MM.1S (cell line): Measurements from ENCODE around the gene MYBL2.

ENCODE experiments used
- DNase-seq: peaks from one replicate; pipeline ENCODE4 v3.0.0-alpha.2; 2015
- H2AFZ ChIP-seq: fragments of 300-600 bp; sonication (generic); 2 replicates; pipeline ENCODE4 v1.6.0; 2016; ENCODE audit warnings: antibody characterized with exemption, low read length
- H3F3A ChIP-seq: fragments of 300-600 bp; sonication (generic); 2 replicates; pipeline ENCODE4 v1.6.1; 2016; ENCODE audit warnings: mild to moderate bottlenecking, antibody characterized with exemption, low read length, moderate library complexity, mixed read lengths; ENCODE audit not compliant: insufficient read depth
- H3K27ac ChIP-seq: fragments of 300-600 bp; sonication (generic); 2 replicates; pipeline ENCODE4 v1.5.1; 2016; ENCODE audit warnings: mild to moderate bottlenecking, low read length
- H3K27me3 ChIP-seq: fragments of 300-600 bp; sonication (generic); replicated peaks from 2 replicates; pipeline ENCODE4 v1.6.0; 2016; ENCODE audit warnings: low read length; ENCODE audit not compliant: insufficient read depth
- H3K36me3 ChIP-seq: fragments of 300-600 bp; sonication (generic); replicated peaks from 2 replicates; pipeline ENCODE4 v1.6.1; 2016; ENCODE audit warnings: mild to moderate bottlenecking, low read length, mixed read lengths; ENCODE audit not compliant: insufficient read depth
- H3K4me1 ChIP-seq: fragments of 300-600 bp; sonication (generic); 2 replicates; pipeline ENCODE4 v1.6.1; 2016; ENCODE audit warnings: low read length, mixed read lengths
- H3K4me2 ChIP-seq: fragments of 300-600 bp; sonication (generic); 2 replicates; pipeline ENCODE4 v1.6.0; 2016; ENCODE audit warnings: low read depth, low read length
- H3K4me3 ChIP-seq: fragments of 300-600 bp; sonication (generic); 2 replicates; pipeline ENCODE4 v1.5.1; 2016; ENCODE audit warnings: low read length, mixed read lengths
- H3K79me2 ChIP-seq: fragments of 300-600 bp; sonication (generic); 2 replicates; pipeline ENCODE4 v1.6.1; 2016; ENCODE audit warnings: mixed run types, low read length, mixed read lengths
- H3K9ac ChIP-seq: fragments of 300-600 bp; sonication (generic); 2 replicates; pipeline ENCODE4 v1.6.1; 2016; ENCODE audit warnings: low read length, mixed read lengths
- H3K9me2 ChIP-seq: fragments of 300-600 bp; sonication (generic); replicated peaks from 2 replicates; pipeline ENCODE4 v1.6.1; 2016; ENCODE audit warnings: mild to moderate bottlenecking, low read length, mixed read lengths; ENCODE audit not compliant: insufficient read depth
- H3K9me3 ChIP-seq: fragments of 300-600 bp; sonication (generic); replicated peaks from 2 replicates; pipeline ENCODE4 v1.6.1; 2016; ENCODE audit warnings: mild to moderate bottlenecking, low read length, mixed read lengths; ENCODE audit not compliant: insufficient read depth
- H4K20me1 ChIP-seq: fragments of 300-600 bp; sonication (generic); 2 replicates; pipeline ENCODE4 v1.6.1; 2016; ENCODE audit warnings: mild to moderate bottlenecking, low read length, moderate library complexity, mixed read lengths; ENCODE audit not compliant: insufficient read depth
- CTCF ChIP-seq: fragments of 300-600 bp; sonication (generic); IDR thresholded peaks from 2 replicates; pipeline ENCODE4 v1.5.1; 2016; ENCODE audit warnings: antibody characterized with exemption, low read length, mixed read lengths
- EZH2 ChIP-seq: fragments of 300-600 bp; sonication (generic); optimal IDR thresholded peaks from 2 replicates; pipeline ENCODE3; 2017; ENCODE audit warnings: low read depth, mild to moderate bottlenecking, antibody characterized with exemption, low read length, mixed read lengths
- EZH2phosphoT487 ChIP-seq: fragments of 300-600 bp; sonication (generic); IDR thresholded peaks from 2 replicates; pipeline ENCODE4 v1.6.1; 2018; ENCODE audit warnings: antibody characterized with exemption, low read length

The MYBL2 gene

GRCh38 chr20:43720007-43720406 lies 53.1 kb downstream of the MYBL2 start:
- no peaks in the 10 kb centered on the region for H3K27me3 ChIP-seq
- no peaks in the 10 kb centered on the region for H3K9me2 ChIP-seq
- TF ChIP-seq CTCF (no peak), EZH2 (no peak), EZH2phosphoT487 (no peak)
- H3K79me2 ChIP-seq, result no peaks in the 10 kb centered on the region
- no peak overlapping the region for H3K4me3 ChIP-seq
- H3K27ac ChIP-seq, result no peak overlapping the region
- no peaks in the 10 kb centered on the region for H3K9me3 ChIP-seq
- no peaks in the 10 kb centered on the region for H3K4me1 ChIP-seq
- H3K36me3 ChIP-seq, result no peaks in the 10 kb centered on the region
- no peak overlapping the region for H3K4me2 ChIP-seq
- no peak for DNase-seq
- H2AFZ ChIP-seq, result no peak overlapping the region
- no peak overlapping the region for H3K9ac ChIP-seq
- H3F3A ChIP-seq, result no peaks in the 10 kb centered on the region; the same call in 1 of the 2 replicates
- no peaks in the 10 kb centered on the region for H4K20me1 ChIP-seq

DNA sequence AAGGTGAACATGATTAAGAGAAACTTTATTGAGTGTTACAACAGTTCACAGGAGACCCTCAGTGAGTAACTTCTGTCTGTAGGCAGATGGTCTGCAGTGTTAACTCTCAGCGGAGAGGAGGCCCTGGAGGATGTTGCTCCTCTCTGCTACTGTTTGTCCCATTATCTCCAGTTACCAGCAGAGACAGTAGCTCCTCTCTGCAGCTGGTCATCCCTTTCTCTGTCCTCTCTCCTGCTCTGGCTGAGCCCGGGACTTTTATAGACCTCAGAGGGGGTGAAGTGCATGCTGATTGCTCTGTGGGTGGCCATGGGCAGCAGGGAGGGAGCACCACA lies 54.1 kb downstream of the MYBL2 start:
- TF ChIP-seq EZH2 (no peak), EZH2phosphoT487 (no peak), CTCF (no peak)
- Histone ChIP-seq H3K27ac (no peak overlapping the region), H3K79me2 (no peaks in the 10 kb centered on the region), H3K9ac (no peak overlapping the region), H3K36me3 (no peaks in the 10 kb centered on the region), H3K9me3 (no peaks in the 10 kb centered on the region), H3K4me3 (no peak overlapping the region), H4K20me1 (no peaks in the 10 kb centered on the region), H2AFZ (no peak overlapping the region), H3K4me2 (no peak overlapping the region), H3K27me3 (no peaks in the 10 kb centered on the region), H3F3A (no peaks in the 10 kb centered on the region; the same call in 1 of the 2 replicates), H3K9me2 (no peaks in the 10 kb centered on the region), H3K4me1 (no peaks in the 10 kb centered on the region)
- DNase-seq, result no peak

DNA sequence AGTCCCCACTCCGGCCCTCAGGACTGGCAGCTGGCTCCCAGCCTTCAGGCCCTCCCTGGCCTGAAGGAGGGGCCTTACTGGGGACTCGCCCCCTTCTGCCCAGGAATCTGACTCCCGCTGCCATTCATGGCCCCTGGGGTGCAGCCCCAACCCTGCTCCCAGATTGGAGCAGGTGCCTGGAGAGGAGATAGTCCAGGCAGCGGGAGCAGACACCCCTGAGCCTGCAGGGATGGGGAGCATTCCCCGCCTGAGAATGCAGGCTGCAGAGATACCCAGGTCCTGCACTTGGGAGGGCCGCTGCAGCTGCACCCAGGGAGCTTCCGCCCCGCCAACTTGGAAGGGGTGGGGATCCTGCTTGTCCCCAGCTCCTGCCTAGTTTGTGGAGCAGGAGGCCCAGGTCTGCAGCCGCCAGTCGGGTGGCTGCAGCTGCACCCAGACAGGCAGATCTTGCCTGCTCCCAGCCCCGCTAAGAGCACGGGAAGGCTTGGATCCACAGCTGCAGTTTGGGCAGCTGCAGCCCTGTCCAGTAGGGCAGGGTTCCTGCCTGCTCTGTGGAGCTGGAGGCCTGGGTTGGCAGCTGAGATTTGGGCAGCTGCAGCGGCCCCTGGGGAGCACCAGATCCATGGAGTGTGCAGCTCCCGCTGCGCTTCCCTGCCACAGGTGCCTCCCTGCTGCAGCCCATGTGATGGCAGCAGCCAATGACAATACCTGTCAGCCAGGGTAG lies 54.7 kb downstream of the MYBL2 start:
- H3K9me2 ChIP-seq, result no peaks in the 10 kb centered on the region
- no peaks in the 10 kb centered on the region for H3K4me1 ChIP-seq
- no peaks in the 10 kb centered on the region; the same call in 1 of the 2 replicates for H3F3A ChIP-seq
- H3K27me3 ChIP-seq, result no peaks in the 10 kb centered on the region
- H4K20me1 ChIP-seq, result no peaks in the 10 kb centered on the region
- no peak overlapping the region for H3K9ac ChIP-seq
- H3K4me2 ChIP-seq, result no peak overlapping the region
- TF ChIP-seq EZH2phosphoT487 (no peak), CTCF (no peak), EZH2 (no peak)
- H3K9me3 ChIP-seq, result no peaks in the 10 kb centered on the region
- no peak overlapping the region for H3K4me3 ChIP-seq
- no peak for DNase-seq
- H3K36me3 ChIP-seq, result no peaks in the 10 kb centered on the region
- H3K27ac ChIP-seq, result no peak overlapping the region
- H3K79me2 ChIP-seq, result no peaks in the 10 kb centered on the region
- H2AFZ ChIP-seq, result no peak overlapping the region
